GM12878 (cell line): ENCODE results near the gene DST. TPM values are rescaled to one million over a fixed set of nuclear protein-coding genes. Genes with fewer than 3 reads are reported as not detected.

Experiments
- ATAC-seq: fragments of 200-7000 bp; cut with Tn5 transposase; 3 replicates; pipeline ENCODE4 v1.9.1; 2020; ENCODE audit warnings: mild to moderate bottlenecking, moderate library complexity
- BruUV-seq: library from RNA; stranded (reverse); fragments of 400-500 nt; replicated peaks from 2 replicates; lab custom pipeline; 2021; lab: Mats Ljungman, UMichigan
- CTCF ChIA-PET: fragments of 300-600 bp; sonication (Branson Sonifier 250); formaldehyde crosslinking; extraction: SDS; loops from one replicate; lab custom pipeline; 2021; ENCODE audit warnings: inconsistent platforms; lab: Yijun Ruan, JAX
- POLR2A ChIA-PET: fragments of 350-600 bp; formaldehyde crosslinking; extraction: SDS; loops from one replicate; lab custom pipeline; 2021; ENCODE audit warnings: inconsistent platforms; lab: Charles Lee
- RAD21 ChIA-PET: fragments of 300-600 bp; sonication (Branson Sonifier 250); formaldehyde crosslinking; loops from one replicate; lab custom pipeline; 2023; ENCODE audit warnings: antibody characterized with exemption; ENCODE audit not compliant: unreplicated experiment; lab: Charles Lee
- SMC1A ChIA-PET: fragments of 300-600 bp; sonication (Branson Sonifier 250); formaldehyde crosslinking; loops from one replicate; lab custom pipeline; 2023; ENCODE audit not compliant: unreplicated experiment, uncharacterized antibody; lab: Charles Lee
- DNase-seq: peaks from one replicate; pipeline ENCODE4 v3.0.0-alpha.2; 2011; ENCODE audit warnings: low read depth, low spot score
- FAIRE-seq: peaks from 3 replicates; lab custom pipeline; 2011; peaks lifted over from hg19 to GRCh38; lab: Jason Lieb, UNC
- H2AFZ ChIP-seq: 2 replicates; pipeline ENCODE4 v1.6.0; 2011; ENCODE audit warnings: low read depth, low read length, control low read depth; ENCODE audit not compliant: control insufficient read depth
- H3K27ac ChIP-seq: 2 replicates; pipeline ENCODE4 v1.5.1; 2011; ENCODE audit warnings: control low read depth; ENCODE audit not compliant: control insufficient read depth, insufficient read depth
- H3K27me3 ChIP-seq, 2 experiments: replicated peaks in 1 of 2; 2 replicates each; pipeline versions ENCODE4 v1.6.0 to v1.6.1; 2011; ENCODE audit warnings: low read length in 1 of 2; ENCODE audit not compliant: control insufficient read depth in 2 of 2, insufficient read depth in 2 of 2
- H3K36me3 ChIP-seq, 2 experiments: 2 replicates each; pipeline ENCODE4 v1.5.1; 2011; ENCODE audit warnings: low read length in 1 of 2; ENCODE audit not compliant: control insufficient read depth in 2 of 2, insufficient read depth in 2 of 2
- H3K4me1 ChIP-seq: 2 replicates; pipeline ENCODE4 v1.6.1; 2011; ENCODE audit warnings: mild to moderate bottlenecking, low read length, moderate library complexity, mixed read lengths; ENCODE audit not compliant: control insufficient read depth, insufficient read depth
- H3K4me2 ChIP-seq: 2 replicates; pipeline ENCODE4 v1.6.0; 2011; ENCODE audit warnings: control low read depth; ENCODE audit not compliant: control insufficient read depth, insufficient read depth
- H3K4me3 ChIP-seq: fragments of 200-600 bp; sonication (generic); 2 replicates; pipeline ENCODE4 v1.5.1; 2016
- H3K79me2 ChIP-seq: 2 replicates; pipeline ENCODE4 v1.6.0; 2011; ENCODE audit warnings: low read length; ENCODE audit not compliant: control insufficient read depth, insufficient read depth
- H3K9ac ChIP-seq: 2 replicates; pipeline ENCODE4 v1.8.0; 2011; ENCODE audit warnings: low read length, control low read depth, mixed read lengths; ENCODE audit not compliant: control insufficient read depth, insufficient read depth
- H3K9me3 ChIP-seq: replicated peaks from 3 replicates; pipeline ENCODE4 v1.5.1; 2011; ENCODE audit warnings: mild to moderate bottlenecking, low read length; ENCODE audit not compliant: control insufficient read depth, insufficient read depth
- H4K20me1 ChIP-seq: 2 replicates; pipeline ENCODE4 v1.6.0; 2011; ENCODE audit not compliant: control insufficient read depth, insufficient read depth
- CREB1 ChIP-seq: IDR thresholded peaks from 2 replicates; pipeline ENCODE4 v1.6.1; 2012; ENCODE audit warnings: low read depth, mild to moderate bottlenecking, inconsistent platforms
- DPF2 ChIP-seq: fragments of 450-650 bp; IDR thresholded peaks from 2 replicates; pipeline ENCODE4 v1.6.1; 2017; ENCODE audit warnings: mild to moderate bottlenecking
- NFIC ChIP-seq: IDR thresholded peaks from 2 replicates; pipeline ENCODE4 v1.6.1; 2012; ENCODE audit warnings: low read depth, mild to moderate bottlenecking, inconsistent platforms, low read length, moderate library complexity
- NRF1 ChIP-seq: conservative IDR thresholded peaks from 2 replicates; pipeline ENCODE4 v1.6.1; 2011; ENCODE audit warnings: mild to moderate bottlenecking, low read depth, low read length, improper control_type of control experiment
- SIN3A ChIP-seq: IDR thresholded peaks from 2 replicates; pipeline ENCODE4 v1.6.1; 2012; ENCODE audit warnings: low read depth, low read length, improper control_type of control experiment
- TBL1XR1 ChIP-seq: IDR thresholded peaks from 2 replicates; pipeline ENCODE4 v1.6.1; 2012; ENCODE audit warnings: low read depth, low read length, improper control_type of control experiment
- WGBS: methylation state at CpG from one replicate; pipeline ENCODE4 v1.1.6; 2016; ENCODE audit warnings: low lambda C conversion rate; ENCODE audit not compliant: insufficient replicate concordance, insufficient coverage; ENCODE audit errors: missing lambda C conversion rate; 5-methylcytosine and 5-hydroxymethylcytosine counted together
- in situ Hi-C: fragments of 300-500 bp; cut with MboI; formaldehyde crosslinking; loops from 9 replicates; pipeline ENCODE4 v1.14.3; 2018; ENCODE audit warnings: mixed read lengths
- intact Hi-C: fragments of 100-400 bp; cut with micrococcal nuclease; formaldehyde crosslinking; loops from one replicate; pipeline ENCODE4 v1.14.2; 2022; ENCODE audit not compliant: unreplicated experiment
- polyA plus RNA-seq, 11 experiments: library from polyadenylated mRNA; depleted of rRNA in 4 of 11; unstranded in 6 of 11; stranded (reverse) in 5 of 11; fragments of >200 nt; fragmentation: Nextera tagmentation in 4 of 11; fragmentation: Illumina TruSeq in 1 of 11; extraction: Ambion mirVana in 4 of 11; extraction: Trizol in 1 of 11; gene quantifications; 1 replicate in 1 of 11; 2 replicates in 10 of 11; pipeline versions ENCODE4 v1.2.1 to v1.2.3, GENCODE V29; 2011 to 2016; ENCODE audit warnings: inconsistent platforms in 2 of 11, missing spikeins in 2 of 11, low read depth in 1 of 11
- total RNA-seq, 4 experiments: library from RNA; depleted of rRNA in 3 of 4; stranded (reverse); fragments of >200 nt in 3 of 4; fragmentation: Illumina TruSeq in 1 of 4; extraction: Trizol in 1 of 4; gene quantifications; 2 replicates each; pipeline versions ENCODE4 v1.2.1 to v1.2.3, GENCODE V29; 2013 to 2021
- TF ChIP-seq, protein P1 (sequence below): fragments of 450-650 bp; formaldehyde crosslinking; IDR thresholded peaks from 2 replicates; pipeline ENCODE4 v1.4.0; 2020; ENCODE audit warnings: mild to moderate bottlenecking, moderate library complexity
- TF ChIP-seq, protein P2 (sequence below): fragments of 450-650 bp; IDR thresholded peaks from 2 replicates; pipeline ENCODE4 v1.6.1; 2017; ENCODE audit warnings: borderline replicate concordance
- TF ChIP-seq, protein P3 (sequence below): fragments of 450-650 bp; IDR thresholded peaks from 2 replicates; pipeline ENCODE4 v1.6.1; 2016; ENCODE audit warnings: mild to moderate bottlenecking, moderate library complexity, borderline replicate concordance
- TF ChIP-seq, protein P4 (sequence below): IDR thresholded peaks from 2 replicates; pipeline ENCODE4 v1.6.1; 2012; ENCODE audit warnings: mild to moderate bottlenecking, low read depth, low read length
- TF ChIP-seq, protein P5 (sequence below): IDR thresholded peaks from 2 replicates; pipeline ENCODE4 v1.6.1; 2012; ENCODE audit warnings: low read depth, low read length, improper control_type of control experiment

Gene DST
- total and polyA plus RNA-seq, 10 of the 15 experiments (the other 5 are each of a cell fraction or from before 2014, with no cell fraction given), result 32.1 to 156 (median 75.0) TPM

DNA sequence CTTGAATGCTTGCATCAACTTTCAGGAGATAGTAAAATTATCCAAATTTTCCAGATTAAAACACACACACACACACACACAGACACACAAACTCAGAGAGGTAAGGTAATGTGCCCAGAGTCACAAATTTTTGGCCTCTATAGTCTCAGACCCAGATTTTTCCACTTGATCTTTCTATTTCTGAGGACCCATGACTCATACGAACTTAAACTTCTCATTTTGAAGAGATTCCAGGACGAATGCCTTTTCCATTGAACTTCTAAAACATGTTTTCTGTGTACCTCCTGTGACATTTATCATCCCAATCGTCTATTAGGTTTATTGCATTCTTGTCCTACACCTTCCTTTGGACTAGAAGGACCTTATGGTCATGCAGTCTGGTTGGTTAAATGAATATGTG lies 222.4 kb downstream of the DST start:
- Histone ChIP-seq H3K9me3 (no peaks in the 10 kb centered on the region), H3K9ac (no peak overlapping the region), H3K4me1 (no peaks in the 10 kb centered on the region), H3K36me3 (no peaks in the 10 kb centered on the region), H3K27me3 (no peaks in the 10 kb centered on the region; a peak in 1 of 4 replicates), H3K4me2 (no peak overlapping the region), H4K20me1 (no peaks in the 10 kb centered on the region), H3K4me3 (no peak overlapping the region), H3K27ac (no peak overlapping the region), H3K79me2 (no peaks in the 10 kb centered on the region), H2AFZ (no peak overlapping the region)
- ATAC-seq (no peak), DNase-seq (no peak), FAIRE-seq (no peak)
- ChIA-PET SMC1A (no interaction called here), RAD21 (no interaction called here), POLR2A (no interaction called here), CTCF (no interaction called here)
- BruUV-seq, result no TSS peak
- WGBS, result 0% methylated on average over 3 of the region's 3 CpGs
- in situ Hi-C loops (no loop called here), intact Hi-C loops (no loop called here)
- TF ChIP-seq, protein P1, sequence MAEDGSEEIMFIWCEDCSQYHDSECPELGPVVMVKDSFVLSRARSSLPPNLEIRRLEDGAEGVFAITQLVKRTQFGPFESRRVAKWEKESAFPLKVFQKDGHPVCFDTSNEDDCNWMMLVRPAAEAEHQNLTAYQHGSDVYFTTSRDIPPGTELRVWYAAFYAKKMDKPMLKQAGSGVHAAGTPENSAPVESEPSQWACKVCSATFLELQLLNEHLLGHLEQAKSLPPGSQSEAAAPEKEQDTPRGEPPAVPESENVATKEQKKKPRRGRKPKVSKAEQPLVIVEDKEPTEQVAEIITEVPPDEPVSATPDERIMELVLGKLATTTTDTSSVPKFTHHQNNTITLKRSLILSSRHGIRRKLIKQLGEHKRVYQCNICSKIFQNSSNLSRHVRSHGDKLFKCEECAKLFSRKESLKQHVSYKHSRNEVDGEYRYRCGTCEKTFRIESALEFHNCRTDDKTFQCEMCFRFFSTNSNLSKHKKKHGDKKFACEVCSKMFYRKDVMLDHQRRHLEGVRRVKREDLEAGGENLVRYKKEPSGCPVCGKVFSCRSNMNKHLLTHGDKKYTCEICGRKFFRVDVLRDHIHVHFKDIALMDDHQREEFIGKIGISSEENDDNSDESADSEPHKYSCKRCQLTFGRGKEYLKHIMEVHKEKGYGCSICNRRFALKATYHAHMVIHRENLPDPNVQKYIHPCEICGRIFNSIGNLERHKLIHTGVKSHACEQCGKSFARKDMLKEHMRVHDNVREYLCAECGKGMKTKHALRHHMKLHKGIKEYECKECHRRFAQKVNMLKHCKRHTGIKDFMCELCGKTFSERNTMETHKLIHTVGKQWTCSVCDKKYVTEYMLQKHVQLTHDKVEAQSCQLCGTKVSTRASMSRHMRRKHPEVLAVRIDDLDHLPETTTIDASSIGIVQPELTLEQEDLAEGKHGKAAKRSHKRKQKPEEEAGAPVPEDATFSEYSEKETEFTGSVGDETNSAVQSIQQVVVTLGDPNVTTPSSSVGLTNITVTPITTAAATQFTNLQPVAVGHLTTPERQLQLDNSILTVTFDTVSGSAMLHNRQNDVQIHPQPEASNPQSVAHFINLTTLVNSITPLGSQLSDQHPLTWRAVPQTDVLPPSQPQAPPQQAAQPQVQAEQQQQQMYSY (CRISPR knock-in tag), result no peak
- no peak for TF ChIP-seq DPF2
- TF ChIP-seq, protein P2, sequence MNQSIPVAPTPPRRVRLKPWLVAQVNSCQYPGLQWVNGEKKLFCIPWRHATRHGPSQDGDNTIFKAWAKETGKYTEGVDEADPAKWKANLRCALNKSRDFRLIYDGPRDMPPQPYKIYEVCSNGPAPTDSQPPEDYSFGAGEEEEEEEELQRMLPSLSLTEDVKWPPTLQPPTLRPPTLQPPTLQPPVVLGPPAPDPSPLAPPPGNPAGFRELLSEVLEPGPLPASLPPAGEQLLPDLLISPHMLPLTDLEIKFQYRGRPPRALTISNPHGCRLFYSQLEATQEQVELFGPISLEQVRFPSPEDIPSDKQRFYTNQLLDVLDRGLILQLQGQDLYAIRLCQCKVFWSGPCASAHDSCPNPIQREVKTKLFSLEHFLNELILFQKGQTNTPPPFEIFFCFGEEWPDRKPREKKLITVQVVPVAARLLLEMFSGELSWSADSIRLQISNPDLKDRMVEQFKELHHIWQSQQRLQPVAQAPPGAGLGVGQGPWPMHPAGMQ, result no peak
- no peak for TF ChIP-seq CREB1
- TF ChIP-seq SIN3A, result no peak
- TF ChIP-seq TBL1XR1, result no peak
- no peak for TF ChIP-seq NRF1
- TF ChIP-seq NFIC, result no peak
- TF ChIP-seq, protein P3, sequence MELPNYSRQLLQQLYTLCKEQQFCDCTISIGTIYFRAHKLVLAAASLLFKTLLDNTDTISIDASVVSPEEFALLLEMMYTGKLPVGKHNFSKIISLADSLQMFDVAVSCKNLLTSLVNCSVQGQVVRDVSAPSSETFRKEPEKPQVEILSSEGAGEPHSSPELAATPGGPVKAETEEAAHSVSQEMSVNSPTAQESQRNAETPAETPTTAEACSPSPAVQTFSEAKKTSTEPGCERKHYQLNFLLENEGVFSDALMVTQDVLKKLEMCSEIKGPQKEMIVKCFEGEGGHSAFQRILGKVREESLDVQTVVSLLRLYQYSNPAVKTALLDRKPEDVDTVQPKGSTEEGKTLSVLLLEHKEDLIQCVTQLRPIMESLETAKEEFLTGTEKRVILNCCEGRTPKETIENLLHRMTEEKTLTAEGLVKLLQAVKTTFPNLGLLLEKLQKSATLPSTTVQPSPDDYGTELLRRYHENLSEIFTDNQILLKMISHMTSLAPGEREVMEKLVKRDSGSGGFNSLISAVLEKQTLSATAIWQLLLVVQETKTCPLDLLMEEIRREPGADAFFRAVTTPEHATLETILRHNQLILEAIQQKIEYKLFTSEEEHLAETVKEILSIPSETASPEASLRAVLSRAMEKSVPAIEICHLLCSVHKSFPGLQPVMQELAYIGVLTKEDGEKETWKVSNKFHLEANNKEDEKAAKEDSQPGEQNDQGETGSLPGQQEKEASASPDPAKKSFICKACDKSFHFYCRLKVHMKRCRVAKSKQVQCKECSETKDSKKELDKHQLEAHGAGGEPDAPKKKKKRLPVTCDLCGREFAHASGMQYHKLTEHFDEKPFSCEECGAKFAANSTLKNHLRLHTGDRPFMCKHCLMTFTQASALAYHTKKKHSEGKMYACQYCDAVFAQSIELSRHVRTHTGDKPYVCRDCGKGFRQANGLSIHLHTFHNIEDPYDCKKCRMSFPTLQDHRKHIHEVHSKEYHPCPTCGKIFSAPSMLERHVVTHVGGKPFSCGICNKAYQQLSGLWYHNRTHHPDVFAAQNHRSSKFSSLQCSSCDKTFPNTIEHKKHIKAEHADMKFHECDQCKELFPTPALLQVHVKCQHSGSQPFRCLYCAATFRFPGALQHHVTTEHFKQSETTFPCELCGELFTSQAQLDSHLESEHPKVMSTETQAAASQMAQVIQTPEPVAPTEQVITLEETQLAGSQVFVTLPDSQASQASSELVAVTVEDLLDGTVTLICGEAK, result no peak
- TF ChIP-seq, protein P4, sequence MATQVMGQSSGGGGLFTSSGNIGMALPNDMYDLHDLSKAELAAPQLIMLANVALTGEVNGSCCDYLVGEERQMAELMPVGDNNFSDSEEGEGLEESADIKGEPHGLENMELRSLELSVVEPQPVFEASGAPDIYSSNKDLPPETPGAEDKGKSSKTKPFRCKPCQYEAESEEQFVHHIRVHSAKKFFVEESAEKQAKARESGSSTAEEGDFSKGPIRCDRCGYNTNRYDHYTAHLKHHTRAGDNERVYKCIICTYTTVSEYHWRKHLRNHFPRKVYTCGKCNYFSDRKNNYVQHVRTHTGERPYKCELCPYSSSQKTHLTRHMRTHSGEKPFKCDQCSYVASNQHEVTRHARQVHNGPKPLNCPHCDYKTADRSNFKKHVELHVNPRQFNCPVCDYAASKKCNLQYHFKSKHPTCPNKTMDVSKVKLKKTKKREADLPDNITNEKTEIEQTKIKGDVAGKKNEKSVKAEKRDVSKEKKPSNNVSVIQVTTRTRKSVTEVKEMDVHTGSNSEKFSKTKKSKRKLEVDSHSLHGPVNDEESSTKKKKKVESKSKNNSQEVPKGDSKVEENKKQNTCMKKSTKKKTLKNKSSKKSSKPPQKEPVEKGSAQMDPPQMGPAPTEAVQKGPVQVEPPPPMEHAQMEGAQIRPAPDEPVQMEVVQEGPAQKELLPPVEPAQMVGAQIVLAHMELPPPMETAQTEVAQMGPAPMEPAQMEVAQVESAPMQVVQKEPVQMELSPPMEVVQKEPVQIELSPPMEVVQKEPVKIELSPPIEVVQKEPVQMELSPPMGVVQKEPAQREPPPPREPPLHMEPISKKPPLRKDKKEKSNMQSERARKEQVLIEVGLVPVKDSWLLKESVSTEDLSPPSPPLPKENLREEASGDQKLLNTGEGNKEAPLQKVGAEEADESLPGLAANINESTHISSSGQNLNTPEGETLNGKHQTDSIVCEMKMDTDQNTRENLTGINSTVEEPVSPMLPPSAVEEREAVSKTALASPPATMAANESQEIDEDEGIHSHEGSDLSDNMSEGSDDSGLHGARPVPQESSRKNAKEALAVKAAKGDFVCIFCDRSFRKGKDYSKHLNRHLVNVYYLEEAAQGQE, result no peak
- TF ChIP-seq, protein P5, sequence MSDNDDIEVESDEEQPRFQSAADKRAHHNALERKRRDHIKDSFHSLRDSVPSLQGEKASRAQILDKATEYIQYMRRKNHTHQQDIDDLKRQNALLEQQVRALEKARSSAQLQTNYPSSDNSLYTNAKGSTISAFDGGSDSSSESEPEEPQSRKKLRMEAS, result no peak
